ENCODE measurements around the gene SLC25A14. TPM values are rescaled to one million over a fixed set of nuclear protein-coding genes. Genes with fewer than 3 reads are reported as not detected.

SLC25A14 gene
- total RNA-seq, 1 donor from 2014 or later, result 17.4 TPM

- no peak overlapping the region for H3K27ac Mint-ChIP-seq (ENCODE audit: unreplicated experiment)
- DNase-seq (ENCODE audit: low read depth), result no peak
These were observed 43.4 kb upstream of the SLC25A14 start for GRCh38 chrX:130296297-130296678.

GRCh38 chrX:130296743-130297142 lies 43.0 kb upstream of the SLC25A14 start:
- no peaks in the 10 kb centered on the region for H3K9me3 Mint-ChIP-seq (ENCODE audit: unreplicated experiment)
- no peaks in the 10 kb centered on the region for H3K27me3 ChIP-seq (ENCODE audit: insufficient read depth, low read length)
- no peaks in the 10 kb centered on the region for H3K36me3 ChIP-seq (ENCODE audit: insufficient read depth, low read length)
- H3K4me1 Mint-ChIP-seq (ENCODE audit: low read depth, unreplicated experiment), result peaks cover 3% of the 10 kb centered on the region
- H3K27me3 Mint-ChIP-seq (ENCODE audit: low read depth, unreplicated experiment), result no peaks in the 10 kb centered on the region
- DNase-seq (ENCODE audit: low read depth), result no peak
- no peak overlapping the region for H3K4me3 Mint-ChIP-seq (ENCODE audit: unreplicated experiment)
- H3K9me3 ChIP-seq (ENCODE audit: insufficient read depth, low read depth, low read length), result no peaks in the 10 kb centered on the region
- H3K27ac Mint-ChIP-seq (ENCODE audit: unreplicated experiment), result no peak overlapping the region
- no peak overlapping the region for H3K4me3 ChIP-seq (ENCODE audit: insufficient read depth, low read depth, low read length)
- no peak overlapping the region for H3K9ac ChIP-seq (ENCODE audit: low read length)
- H3K79me2 ChIP-seq (ENCODE audit: insufficient read depth, low read length), result no peaks in the 10 kb centered on the region
- H4K20me1 ChIP-seq (ENCODE audit: insufficient read depth, low read length), result no peaks in the 10 kb centered on the region
- H2AFZ ChIP-seq (ENCODE audit: low read depth, low read length), result no peak overlapping the region
- FAIRE-seq, result no peak
- no peak overlapping the region for H3K27ac ChIP-seq (ENCODE audit: low read depth, low read length)
- no peak overlapping the region for H3K4me2 ChIP-seq (ENCODE audit: low read length)
- no peak for TF ChIP-seq CTCF (IDR thresholded peaks at IDR 0.05; ENCODE audit: insufficient read depth, low read depth, low read length)
- TF ChIP-seq EZH2 (IDR thresholded peaks at IDR 0.05; ENCODE audit: insufficient read depth, low read length), result no peak
- no peaks in the 10 kb centered on the region for H3K4me1 ChIP-seq (ENCODE audit: insufficient read depth, low read length)
- H3K36me3 Mint-ChIP-seq (ENCODE audit: low read depth, unreplicated experiment), result no peaks in the 10 kb centered on the region

More at GRCh38 chrX:130296297-130296678, 43.4 kb upstream of the SLC25A14 start:
- Histone ChIP-seq H3K27ac (ENCODE audit: low read depth, low read length) (no peak overlapping the region), H3K79me2 (ENCODE audit: insufficient read depth, low read length) (no peaks in the 10 kb centered on the region), H2AFZ (ENCODE audit: low read depth, low read length) (no peak overlapping the region), H3K36me3 (ENCODE audit: insufficient read depth, low read length) (no peaks in the 10 kb centered on the region), H3K4me3 (ENCODE audit: insufficient read depth, low read depth, low read length) (no peak overlapping the region), H3K4me1 (ENCODE audit: insufficient read depth, low read length) (no peaks in the 10 kb centered on the region), H3K4me2 (ENCODE audit: low read length) (no peak overlapping the region), H3K9me3 (ENCODE audit: insufficient read depth, low read depth, low read length) (no peaks in the 10 kb centered on the region), H3K9ac (ENCODE audit: low read length) (no peak overlapping the region), H4K20me1 (ENCODE audit: insufficient read depth, low read length) (no peaks in the 10 kb centered on the region), H3K27me3 (ENCODE audit: insufficient read depth, low read length) (no peaks in the 10 kb centered on the region)
- no peak overlapping the region for H3K4me3 Mint-ChIP-seq (ENCODE audit: unreplicated experiment)
- no peaks in the 10 kb centered on the region for H3K36me3 Mint-ChIP-seq (ENCODE audit: low read depth, unreplicated experiment)
- TF ChIP-seq EZH2 (IDR thresholded peaks at IDR 0.05; ENCODE audit: insufficient read depth, low read length), result no peak
- TF ChIP-seq CTCF (IDR thresholded peaks at IDR 0.05; ENCODE audit: insufficient read depth, low read depth, low read length), result no peak
- peaks cover 3% of the 10 kb centered on the region for H3K4me1 Mint-ChIP-seq (ENCODE audit: low read depth, unreplicated experiment)
- FAIRE-seq, result peak; percentile 95
- H3K9me3 Mint-ChIP-seq (ENCODE audit: unreplicated experiment), result no peaks in the 10 kb centered on the region
- no peaks in the 10 kb centered on the region for H3K27me3 Mint-ChIP-seq (ENCODE audit: low read depth, unreplicated experiment)

- Histone ChIP-seq H3K4me3 (ENCODE audit: insufficient read depth, low read depth, low read length) (no peak overlapping the region), H3K27ac (ENCODE audit: low read depth, low read length) (no peak overlapping the region), H3K9ac (ENCODE audit: low read length) (no peak overlapping the region), H3K4me1 (ENCODE audit: insufficient read depth, low read length) (no peaks in the 10 kb centered on the region), H3K79me2 (ENCODE audit: insufficient read depth, low read length) (no peaks in the 10 kb centered on the region), H3K4me2 (ENCODE audit: low read length) (no peak overlapping the region), H3K9me3 (ENCODE audit: insufficient read depth, low read depth, low read length) (no peaks in the 10 kb centered on the region), H2AFZ (ENCODE audit: low read depth, low read length) (no peak overlapping the region), H3K27me3 (ENCODE audit: insufficient read depth, low read length) (no peaks in the 10 kb centered on the region), H3K36me3 (ENCODE audit: insufficient read depth, low read length) (no peaks in the 10 kb centered on the region), H4K20me1 (ENCODE audit: insufficient read depth, low read length) (no peaks in the 10 kb centered on the region)
- Mint-ChIP-seq H3K4me1 (ENCODE audit: low read depth, unreplicated experiment) (peaks cover 3% of the 10 kb centered on the region), H3K36me3 (ENCODE audit: low read depth, unreplicated experiment) (no peaks in the 10 kb centered on the region), H3K4me3 (ENCODE audit: unreplicated experiment) (no peak overlapping the region), H3K9me3 (ENCODE audit: unreplicated experiment) (no peaks in the 10 kb centered on the region), H3K27me3 (ENCODE audit: low read depth, unreplicated experiment) (no peaks in the 10 kb centered on the region), H3K27ac (ENCODE audit: unreplicated experiment) (no peak overlapping the region)
- TF ChIP-seq EZH2 (IDR thresholded peaks at IDR 0.05; ENCODE audit: insufficient read depth, low read length) (no peak), CTCF (IDR thresholded peaks at IDR 0.05; ENCODE audit: insufficient read depth, low read depth, low read length) (no peak)
- DNase-seq (ENCODE audit: low read depth) (no peak), FAIRE-seq (no peak)
These were observed 40.3 kb upstream of the SLC25A14 start for GRCh38 chrX:130299279-130300009.

Data from astrocyte (in vitro differentiated cells and primary cell).